HG03060 (cell line): ENCODE measurements around the gene AANAT.

ENCODE experiments used
- ATAC-seq: cut with Tn5 transposase; IDR thresholded peaks from one replicate; pipeline ENCODE4 v1.9.1; 2021; ENCODE audit warnings: low read depth, moderate number of reproducible peaks; ENCODE audit not compliant: unreplicated experiment

Gene AANAT

DNA sequence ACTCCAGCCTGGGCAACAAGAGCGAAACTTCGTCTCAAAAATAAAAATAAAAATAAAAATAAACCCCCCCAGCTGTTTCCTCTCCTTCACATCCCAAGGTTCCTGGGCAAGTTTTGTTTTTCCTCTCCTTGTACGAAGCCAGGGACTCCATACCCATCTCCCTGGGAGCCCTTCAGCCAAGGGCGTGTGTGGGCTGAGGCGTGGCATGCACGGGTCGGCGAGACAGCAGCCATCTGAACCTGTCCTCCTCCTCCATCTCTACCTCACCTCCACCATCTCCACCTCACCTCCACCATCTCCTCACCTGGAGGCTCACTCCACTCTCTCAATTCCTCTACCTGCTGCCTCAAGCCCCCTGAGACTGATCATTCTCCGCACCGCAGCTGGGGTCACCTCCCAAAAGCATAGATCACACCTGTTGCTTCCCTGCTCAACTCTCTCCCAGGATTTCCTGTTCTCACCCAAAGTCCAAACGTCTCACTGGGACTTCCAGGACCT is 16.9 kb downstream of the AANAT start:
- no peak for ATAC-seq

DNA sequence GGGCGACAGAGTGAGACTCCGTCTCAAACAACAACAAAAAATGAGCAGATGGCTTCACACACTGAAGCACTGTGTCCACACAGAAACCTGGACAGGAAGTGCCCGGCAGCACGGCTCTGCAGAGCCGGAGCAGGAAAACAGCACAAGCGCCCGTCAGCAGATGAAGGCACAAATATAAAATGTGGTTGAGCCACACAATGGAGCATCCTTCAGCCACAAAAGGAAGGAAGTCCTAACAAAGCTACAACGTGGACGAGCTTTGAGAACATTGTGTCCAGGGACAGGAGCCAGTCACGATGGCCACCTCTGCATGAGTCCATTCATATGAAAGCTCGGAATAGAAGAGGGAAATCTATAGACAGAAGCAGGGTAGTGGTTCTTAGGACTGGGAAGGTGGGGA is 18.2 kb downstream of the AANAT start:
- no peak for ATAC-seq

GRCh38 chr17:76487451-76488192 is 20.2 kb downstream of the AANAT start:
- no peak for ATAC-seq

- ATAC-seq = no peak
Observed at GRCh38 chr17:76490112-76490710, 22.8 kb downstream of the AANAT start.

GRCh38 chr17:76491271-76492122 is 24.1 kb downstream of the AANAT start:
- no peak for ATAC-seq

DNA sequence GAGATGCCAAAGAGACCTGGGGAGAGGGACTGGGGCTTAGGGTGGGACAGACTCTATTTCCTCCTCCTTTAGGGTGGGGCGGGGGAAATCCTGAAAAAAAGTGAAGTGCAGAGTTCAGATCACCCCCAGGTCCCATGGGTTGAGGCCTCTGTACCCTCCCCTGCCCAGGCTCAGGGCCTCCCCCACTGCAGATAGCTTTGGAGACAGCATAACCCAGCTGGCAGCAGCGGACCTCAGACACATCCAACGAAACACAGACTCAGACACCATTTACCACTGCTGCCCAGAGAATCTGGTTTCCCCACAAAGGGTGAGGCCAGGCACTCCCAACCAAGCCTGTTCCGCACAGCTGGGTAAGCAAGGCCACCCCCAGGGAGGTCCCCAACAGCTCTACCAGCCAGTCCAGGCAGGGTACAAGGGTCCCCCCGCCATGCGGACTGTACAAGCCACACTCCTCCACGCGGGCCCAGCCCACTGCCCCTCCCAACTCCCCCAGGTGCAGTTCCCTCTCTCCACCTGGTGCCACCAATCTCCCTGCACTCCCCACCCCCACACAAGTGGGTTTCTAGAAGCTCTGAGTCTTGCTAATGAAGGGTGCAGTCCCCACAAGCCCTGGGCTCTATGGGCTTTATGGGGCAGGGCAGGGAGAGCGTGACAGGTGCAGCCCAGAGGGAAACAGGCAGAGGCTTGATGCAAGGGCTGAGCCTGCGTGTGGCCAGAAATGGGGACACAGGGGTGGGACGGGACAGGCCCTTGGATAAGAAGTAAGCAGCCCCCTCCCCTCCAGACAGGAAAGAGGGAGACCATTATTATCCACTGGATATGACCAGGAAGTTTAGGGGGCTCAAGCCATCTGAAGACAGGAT is 25.0 kb downstream of the AANAT start:
- ATAC-seq = no peak

GRCh38 chr17:76492989-76493501 is 25.6 kb downstream of the AANAT start:
- no peak for ATAC-seq

DNA sequence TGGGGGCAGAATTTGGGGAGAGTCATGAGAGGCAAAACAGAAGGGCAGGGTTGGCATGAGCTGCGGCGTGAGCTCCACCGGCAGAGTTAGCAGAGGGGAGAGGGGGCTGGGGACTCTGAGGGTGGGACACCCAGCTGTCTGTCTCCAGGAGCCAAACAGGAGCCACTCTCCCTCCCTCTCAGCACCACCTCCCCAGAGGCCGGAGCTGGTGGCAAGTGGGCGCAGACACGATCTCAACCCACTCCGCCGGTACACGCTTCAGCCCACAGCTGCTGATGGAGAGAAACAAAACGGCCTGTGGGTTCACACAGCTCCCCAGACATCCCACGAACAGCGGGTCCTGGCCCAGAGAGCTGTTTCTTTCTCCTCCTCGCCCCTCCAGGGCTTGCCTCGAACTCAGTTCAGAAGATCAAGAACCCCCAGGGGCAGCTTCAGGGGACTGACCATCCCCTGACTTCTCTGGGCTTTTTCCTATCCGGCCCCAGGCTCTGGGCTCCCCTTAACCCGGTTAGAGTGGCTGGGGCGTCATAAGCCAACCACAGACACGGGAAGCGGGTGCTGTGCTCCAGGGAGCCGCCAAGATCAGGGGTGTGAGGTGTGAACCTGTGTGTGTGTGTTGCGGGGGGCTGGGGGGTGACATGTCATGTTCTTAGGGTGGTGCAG is 26.2 kb downstream of the AANAT start:
- ATAC-seq = no peak

DNA sequence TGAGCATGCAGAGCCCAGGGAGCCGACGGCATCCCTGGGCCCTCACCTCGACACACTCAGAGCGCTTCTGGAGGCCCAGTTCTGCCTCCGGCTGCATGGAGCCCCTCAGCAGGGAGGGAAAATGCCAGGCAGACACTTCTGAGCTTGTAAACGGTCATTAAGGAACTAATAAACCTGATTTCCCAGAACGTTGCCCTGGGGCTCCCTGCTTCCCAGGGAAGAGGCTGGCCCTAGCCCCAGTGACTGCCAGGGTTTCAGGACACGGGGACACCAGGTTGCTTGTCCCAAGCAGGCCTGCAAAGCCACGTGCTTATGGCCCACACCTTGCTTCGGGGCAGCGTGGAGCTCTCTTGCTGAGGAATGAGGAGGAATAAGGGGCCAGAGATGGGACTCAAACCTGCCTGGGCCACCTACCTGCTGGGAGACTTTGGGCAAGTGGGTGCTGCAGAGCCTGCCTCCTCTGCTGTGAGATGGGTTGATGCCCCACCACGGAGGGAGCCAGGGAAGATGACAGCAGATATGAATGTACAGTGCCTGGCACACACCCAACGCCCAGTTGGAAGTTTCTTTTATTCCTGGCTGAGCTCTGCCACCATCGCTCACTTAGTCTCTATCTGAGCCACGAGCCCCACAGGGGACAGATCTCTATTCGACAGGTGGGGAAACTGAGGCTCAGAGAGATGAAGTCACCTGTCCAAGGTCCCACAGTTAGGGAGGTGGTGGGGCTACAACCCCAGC is 28.4 kb downstream of the AANAT start:
- ATAC-seq = no peak

DNA sequence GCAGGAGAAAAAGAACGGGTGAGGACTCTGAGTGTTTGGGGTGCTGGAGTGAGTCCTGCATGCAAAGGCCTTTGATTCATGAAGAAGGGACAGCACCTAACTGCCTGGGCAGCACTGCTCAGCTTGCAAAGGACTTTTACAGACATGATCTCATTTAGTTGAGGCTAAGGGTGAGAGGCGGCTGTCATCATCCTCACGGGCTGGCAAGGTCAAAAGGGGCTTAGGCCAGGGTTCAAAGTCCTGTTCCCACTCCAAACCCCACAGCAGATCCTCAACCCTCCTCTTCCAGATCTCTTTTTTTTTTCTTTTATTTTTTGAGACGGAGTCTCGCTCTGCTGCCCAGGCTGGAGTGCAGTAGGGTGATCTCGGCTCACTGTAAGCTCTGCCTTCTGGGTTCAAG is 29.1 kb downstream of the AANAT start:
- ATAC-seq = no peak

DNA sequence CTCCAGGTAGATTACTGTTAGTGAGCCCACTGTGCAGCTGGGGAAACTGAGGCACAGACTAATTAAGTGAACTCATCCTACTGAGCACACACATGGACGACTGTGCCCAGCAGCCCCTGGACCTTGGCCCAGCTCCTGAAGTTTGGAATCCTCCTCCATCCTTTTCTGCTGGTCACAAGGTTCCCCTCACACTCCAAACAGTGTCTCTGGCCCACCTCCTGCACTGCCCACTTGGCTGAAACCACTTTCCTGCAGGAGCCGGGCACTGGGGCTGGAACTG is 30.2 kb downstream of the AANAT start:
- no peak for ATAC-seq

DNA sequence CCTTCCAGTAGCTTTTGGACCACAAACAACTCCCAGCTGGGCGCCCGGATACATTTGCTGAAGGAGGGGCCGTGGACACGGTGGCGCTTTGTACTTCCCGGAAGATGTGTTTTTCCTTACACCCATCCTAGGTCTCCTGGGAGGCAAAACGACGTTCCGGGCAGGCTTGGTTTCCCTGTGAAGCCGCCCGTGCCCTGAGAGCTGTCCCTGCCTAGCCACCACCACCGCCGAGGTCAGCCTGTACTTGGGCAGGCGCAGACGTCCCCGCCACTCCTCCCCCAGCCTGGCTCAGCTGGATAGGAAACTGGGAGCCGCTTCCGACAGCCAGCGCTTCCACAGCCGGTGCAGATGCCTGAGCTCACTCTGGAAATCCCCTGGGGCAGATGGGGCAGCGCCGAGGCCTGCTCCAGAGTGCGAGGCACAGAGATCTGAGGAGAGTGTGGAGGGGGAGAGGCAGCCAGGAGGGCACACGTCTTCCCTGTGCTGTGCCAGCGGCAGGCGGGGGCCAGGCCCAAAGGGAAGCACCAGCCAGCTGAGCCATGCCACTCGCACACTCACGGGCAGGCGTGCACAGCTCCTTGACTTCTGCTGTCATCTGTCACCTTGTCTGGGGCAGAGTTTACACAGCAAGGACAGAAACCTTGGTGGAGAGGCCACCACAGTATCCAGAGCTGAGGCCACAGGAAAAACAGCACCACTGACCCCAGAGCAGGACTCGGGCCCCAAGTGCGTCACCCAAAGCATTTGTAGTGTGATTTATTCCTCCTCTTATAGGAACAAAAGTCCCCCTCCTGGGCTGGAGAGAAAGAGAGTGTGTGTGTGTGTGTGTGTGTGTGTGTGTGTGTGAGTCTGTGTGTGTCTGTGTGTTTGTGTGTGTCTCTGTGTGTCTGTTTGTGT is 30.8 kb downstream of the AANAT start:
- no peak for ATAC-seq

- ATAC-seq = no peak
Observed at GRCh38 chr17:76498876-76499251, 31.5 kb downstream of the AANAT start.

DNA sequence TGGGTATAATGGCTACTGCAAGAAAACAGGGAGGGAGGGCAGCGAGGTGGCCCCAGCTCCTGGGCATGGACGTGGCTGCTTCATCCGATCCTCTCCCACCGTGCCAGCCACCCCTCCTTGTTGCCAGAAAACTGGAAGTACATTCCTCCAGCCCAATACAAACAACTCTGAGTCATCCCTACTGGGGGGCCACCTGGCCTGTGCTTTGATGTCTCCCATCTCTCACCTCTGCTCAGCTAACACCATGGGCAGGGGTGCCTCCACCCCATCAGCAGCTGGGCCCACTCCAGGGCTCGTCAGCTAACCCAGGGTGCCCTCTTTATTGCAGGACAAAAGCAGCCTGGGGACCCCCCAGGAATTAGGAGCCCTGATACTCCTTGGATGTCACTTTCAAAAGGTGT is 31.9 kb downstream of the AANAT start:
- no peak for ATAC-seq

DNA sequence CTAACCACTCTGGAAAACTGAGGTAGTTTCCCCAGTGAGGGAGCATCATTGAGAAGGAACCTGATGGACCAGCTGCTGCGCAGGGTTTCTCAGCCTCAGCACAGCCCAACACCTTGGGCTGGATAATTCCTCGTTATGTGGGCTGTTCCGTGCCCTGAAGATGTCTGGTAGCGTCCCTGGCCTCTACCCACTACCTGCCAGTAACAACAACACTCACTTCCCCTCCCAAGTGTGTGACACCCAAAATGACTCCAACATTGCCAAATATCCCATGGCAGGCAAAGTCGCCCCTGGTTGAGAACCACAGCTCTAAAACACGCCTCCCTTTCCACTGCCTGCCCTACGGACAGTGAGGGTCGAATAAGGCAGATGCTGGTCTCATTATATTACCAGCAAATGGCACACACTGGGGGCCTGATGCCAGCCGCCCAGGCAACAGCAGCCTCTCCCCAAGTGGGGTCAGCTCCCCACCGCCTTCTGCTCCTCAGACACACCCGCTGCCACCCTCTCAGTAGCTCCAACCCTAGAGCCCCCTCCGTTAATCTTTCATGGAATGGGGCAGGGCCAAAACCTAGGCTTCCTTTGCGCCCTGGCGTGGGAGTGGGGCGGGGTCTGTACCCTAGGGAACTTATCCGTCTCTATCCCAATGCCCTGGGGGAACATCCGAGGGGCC is 32.8 kb downstream of the AANAT start:
- no peak for ATAC-seq

DNA sequence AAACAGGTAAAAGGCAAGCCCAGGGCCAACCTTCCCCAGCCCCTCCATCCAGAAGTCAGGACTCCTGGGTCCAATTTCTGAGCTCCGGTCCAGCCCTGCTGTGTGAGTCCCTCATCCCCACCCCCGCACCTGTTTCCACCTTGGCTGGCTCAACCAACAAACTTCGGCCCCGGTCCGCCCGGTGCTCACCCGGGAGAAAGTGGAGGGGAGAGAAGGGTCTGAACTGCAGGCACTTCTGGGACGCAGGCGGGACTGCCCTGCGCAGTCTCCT is 33.3 kb downstream of the AANAT start:
- ATAC-seq = no peak

- no peak for ATAC-seq
Observed at GRCh38 chr17:76501018-76501826, 33.8 kb downstream of the AANAT start, which contains the start of gene RHBDF2. TSS of gene RHBDF2 (minus strand) at chr17:76501423. CDS start at chr17:76481524, 19,899 bp downstream.
